GM19395 (cell line): Measurements from ENCODE around the gene SLC15A1.

Source experiments
- ATAC-seq: cut with Tn5 transposase; IDR thresholded peaks from one replicate; pipeline ENCODE4 v1.9.1; 2021; ENCODE audit warnings: mild to moderate bottlenecking, moderate library complexity; ENCODE audit not compliant: unreplicated experiment

Gene SLC15A1

GRCh38 chr13:98707281-98707999, 45.0 kb downstream of the SLC15A1 start:
- ATAC-seq: peak; percentile 75

GRCh38 chr13:98706446-98707110, 45.9 kb downstream of the SLC15A1 start:
- ATAC-seq: peak; percentile 50

- no peak for ATAC-seq
These were observed 54.7 kb downstream of the SLC15A1 start for GRCh38 chr13:98697791-98698190.

GRCh38 chr13:98693756-98694155, 58.7 kb downstream of the SLC15A1 start:
- ATAC-seq: no peak

- ATAC-seq: no peak
These were observed 61.1 kb downstream of the SLC15A1 start for GRCh38 chr13:98691360-98691759.

GRCh38 chr13:98690348-98691022, 62.0 kb downstream of the SLC15A1 start:
- no peak for ATAC-seq

DNA sequence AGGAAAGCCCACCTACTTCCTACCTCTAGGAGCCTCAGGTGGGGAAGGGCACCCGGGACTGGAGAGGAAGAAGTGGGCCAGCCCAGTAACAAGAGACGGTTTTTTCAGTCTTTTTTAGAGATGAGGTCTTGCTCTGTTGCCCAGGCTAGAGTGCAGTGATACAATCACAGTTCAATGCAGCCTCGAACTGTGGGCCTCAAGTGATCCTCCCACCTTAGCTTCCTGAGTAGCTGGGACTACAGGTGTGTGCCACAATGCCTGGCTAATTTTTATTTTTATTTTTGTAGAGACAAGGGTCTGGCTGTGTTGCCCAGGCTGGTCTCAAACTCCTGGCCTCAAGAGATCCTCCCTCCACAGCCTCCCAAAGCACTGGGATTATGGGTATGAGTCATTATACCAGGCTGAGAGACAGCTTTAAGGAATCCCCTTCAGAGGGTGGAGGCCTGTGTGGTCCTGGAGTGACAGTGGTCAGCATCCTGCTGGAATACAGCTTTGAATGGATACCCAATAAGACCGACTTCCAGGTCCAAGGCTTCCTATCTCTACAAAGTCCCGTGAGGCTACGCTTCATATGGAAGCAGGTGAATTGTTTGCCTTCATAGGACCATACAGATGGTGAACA, 63.0 kb downstream of the SLC15A1 start:
- ATAC-seq: no peak

GRCh38 chr13:98688373-98688772, 64.1 kb downstream of the SLC15A1 start:
- no peak for ATAC-seq

DNA sequence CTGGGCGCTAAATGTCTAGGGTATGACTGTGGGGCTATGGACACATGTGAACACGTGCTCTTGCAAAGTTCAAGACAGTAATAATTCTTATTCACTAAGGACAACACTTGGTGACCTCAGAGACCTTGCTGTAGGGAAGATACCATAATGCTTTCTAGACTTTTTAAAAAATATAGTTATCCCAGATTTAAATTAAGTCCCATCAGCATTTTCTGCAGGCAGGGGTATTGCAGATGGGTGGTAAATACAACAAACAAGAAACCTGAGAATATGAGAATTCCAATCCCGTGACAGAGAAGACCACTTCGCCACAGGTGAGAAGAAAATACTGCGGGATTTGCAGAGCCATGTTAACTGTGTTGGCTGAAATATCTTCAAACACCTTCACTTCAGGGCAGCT, 65.2 kb downstream of the SLC15A1 start:
- no peak for ATAC-seq

GRCh38 chr13:98686270-98686669, 66.2 kb downstream of the SLC15A1 start:
- no peak for ATAC-seq

GRCh38 chr13:98685146-98685545, 67.3 kb downstream of the SLC15A1 start:
- ATAC-seq: no peak

DNA sequence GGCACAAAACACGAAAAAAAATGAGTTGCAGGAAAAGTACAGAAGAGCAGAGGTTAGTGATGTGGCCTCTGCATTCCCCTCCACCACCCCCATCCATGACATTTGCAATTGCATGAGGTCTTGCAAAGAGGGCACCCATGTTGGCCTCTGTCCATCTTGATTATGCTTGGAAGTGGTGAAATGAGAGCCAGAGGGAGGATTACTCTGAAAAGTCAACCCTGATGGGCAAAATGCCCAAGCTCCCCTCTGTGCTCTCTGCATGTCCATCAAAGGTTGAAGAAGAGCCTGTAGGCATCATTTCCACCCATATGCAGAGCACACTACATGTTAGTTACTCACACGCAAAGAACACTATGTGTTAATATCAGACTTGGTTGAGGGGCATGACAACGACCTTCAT, 71.4 kb downstream of the SLC15A1 start:
- no peak for ATAC-seq

GRCh38 chr13:98678741-98679140, 73.7 kb downstream of the SLC15A1 start:
- ATAC-seq: no peak

DNA sequence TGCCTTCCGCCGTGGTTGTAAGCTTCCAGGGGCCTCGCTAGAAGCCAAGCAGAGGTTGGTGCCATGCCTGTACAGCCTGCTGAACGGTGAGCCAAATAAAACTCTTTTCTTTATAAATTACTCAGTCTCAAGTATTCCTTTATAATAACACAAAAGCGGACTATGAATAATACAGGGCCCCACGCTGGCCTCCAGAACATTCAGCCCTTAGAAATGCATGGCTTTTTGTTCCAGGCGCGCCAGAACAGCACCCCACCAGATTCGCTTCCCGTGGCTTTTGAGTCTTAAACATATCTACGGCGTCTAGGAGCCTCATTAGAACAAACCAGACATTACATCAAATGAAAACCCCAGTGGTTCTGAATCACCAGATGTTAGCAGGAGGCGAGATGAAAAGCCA, 75.1 kb downstream of the SLC15A1 start:
- ATAC-seq: no peak

DNA sequence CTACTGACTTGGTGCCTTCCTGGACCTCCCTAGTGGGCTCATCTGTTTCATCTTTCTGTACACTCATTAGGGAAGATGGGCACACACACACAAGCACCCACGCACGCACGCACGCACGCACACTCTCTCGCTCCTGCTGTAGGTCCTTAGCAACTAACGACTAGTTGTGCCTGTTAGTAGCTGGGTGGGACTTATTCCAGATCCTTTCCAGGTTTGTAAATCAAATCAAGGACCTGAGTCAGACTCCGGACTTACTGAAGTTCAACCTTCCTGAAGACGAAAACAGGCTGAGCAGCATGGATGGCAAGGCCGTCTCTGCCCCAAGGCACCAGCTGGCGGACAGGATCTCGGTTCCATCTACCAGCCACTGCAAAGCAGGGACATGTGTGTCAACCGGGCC, 76.2 kb downstream of the SLC15A1 start:
- no peak for ATAC-seq

- no peak for ATAC-seq
These were observed 76.6 kb downstream of the SLC15A1 start for GRCh38 chr13:98675837-98676236.

GRCh38 chr13:98675066-98675465, 77.4 kb downstream of the SLC15A1 start:
- ATAC-seq: no peak

DNA sequence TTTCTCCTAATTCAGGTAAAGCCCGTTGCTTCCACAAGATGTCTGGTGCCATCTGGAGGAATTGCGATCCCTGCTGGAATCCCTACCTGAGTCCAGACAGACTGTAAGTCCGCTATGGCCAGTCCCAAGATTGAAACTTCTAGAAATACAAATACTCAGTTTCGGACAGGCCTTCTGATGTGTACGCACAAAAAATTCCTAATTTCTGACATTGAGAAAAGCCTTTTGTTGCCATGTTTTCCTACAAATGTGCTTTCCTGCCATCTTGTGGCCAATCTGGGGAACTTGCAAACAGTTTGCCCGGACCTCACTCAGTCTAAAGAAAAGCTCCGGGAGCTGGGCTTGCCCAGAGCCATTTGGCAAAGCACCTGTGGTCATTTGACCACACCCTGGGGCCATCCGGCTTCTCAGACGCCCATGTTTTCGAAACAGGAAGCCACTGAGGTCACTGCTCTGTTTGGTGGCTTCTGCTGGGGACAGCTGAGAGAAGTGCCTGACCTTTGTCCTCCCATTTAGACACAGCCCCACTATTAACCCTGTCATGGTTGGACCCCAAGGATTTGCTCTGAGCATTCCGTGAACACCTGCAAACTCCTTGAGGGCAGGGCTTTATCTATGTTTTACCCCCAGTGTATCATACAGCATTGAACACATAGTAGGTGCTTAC, 79.4 kb downstream of the SLC15A1 start:
- peak; percentile 80 for ATAC-seq

DNA sequence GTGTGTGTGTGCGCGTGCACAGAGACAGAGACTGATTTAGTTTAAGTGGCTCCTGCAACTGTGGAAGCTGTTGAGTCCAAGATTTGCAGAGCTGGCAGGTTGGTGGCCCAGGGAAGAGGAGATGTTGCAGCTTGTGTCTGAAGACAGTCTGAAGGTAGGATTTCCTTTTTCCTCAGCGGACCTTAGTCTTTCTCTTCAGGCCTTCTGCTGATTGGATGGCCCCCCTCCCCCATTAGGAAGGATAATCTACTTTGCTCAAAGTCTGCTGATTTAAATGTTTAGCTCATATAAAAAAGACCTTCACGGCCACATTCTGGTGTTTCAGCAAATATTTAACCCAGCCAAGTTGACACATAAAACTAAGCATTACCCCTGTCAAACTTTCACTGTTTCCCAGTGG, 84.3 kb downstream of the SLC15A1 start:
- no peak for ATAC-seq

GRCh38 chr13:98665638-98665995, 86.9 kb downstream of the SLC15A1 start:
- ATAC-seq: no peak
